Activated T-helper 17 cell treated with anti-CD3 and anti-CD28 coated beads, Interleukin-2, amount 50 U/mL, for 72 hours (primary cell): Measurements from ENCODE around the gene ADARB1. TPM values are rescaled to one million over a fixed set of nuclear protein-coding genes. Genes with fewer than 3 reads are reported as not detected.

Experiments
- ATAC-seq: fragments of 150-1000 bp; cut with Tn5 transposase; replicated peaks from 2 replicates; pipeline ENCODE4 v1.10.0; 2021; ENCODE audit warnings: mild to moderate bottlenecking, moderate library complexity
- H3K27ac Mint-ChIP-seq: one replicate; pipeline ENCODE4 v1.8.0; 2022; ENCODE audit warnings: mixed read lengths
- H3K27me3 Mint-ChIP-seq: one replicate; pipeline ENCODE4 v1.8.0; 2022; ENCODE audit warnings: mixed read lengths
- H3K36me3 Mint-ChIP-seq: one replicate; pipeline ENCODE4 v1.8.0; 2022; ENCODE audit warnings: low read depth, mild to moderate bottlenecking, mixed read lengths
- H3K4me1 Mint-ChIP-seq: one replicate; pipeline ENCODE4 v1.8.0; 2022; ENCODE audit warnings: mixed read lengths
- H3K4me3 Mint-ChIP-seq: one replicate; pipeline ENCODE4 v1.8.0; 2022; ENCODE audit warnings: mild to moderate bottlenecking, mixed read lengths
- H3K9me3 Mint-ChIP-seq: one replicate; pipeline ENCODE4 v1.8.0; 2022; ENCODE audit warnings: mixed read lengths
- total RNA-seq, 2 donors: library from RNA; stranded (reverse); gene quantifications; one replicate each; pipeline ENCODE4 v1.2.3, GENCODE V29; 2022

The ADARB1 gene
- total RNA-seq, 2 donors from 2014 or later = 22.7 to 32.0 TPM

DNA sequence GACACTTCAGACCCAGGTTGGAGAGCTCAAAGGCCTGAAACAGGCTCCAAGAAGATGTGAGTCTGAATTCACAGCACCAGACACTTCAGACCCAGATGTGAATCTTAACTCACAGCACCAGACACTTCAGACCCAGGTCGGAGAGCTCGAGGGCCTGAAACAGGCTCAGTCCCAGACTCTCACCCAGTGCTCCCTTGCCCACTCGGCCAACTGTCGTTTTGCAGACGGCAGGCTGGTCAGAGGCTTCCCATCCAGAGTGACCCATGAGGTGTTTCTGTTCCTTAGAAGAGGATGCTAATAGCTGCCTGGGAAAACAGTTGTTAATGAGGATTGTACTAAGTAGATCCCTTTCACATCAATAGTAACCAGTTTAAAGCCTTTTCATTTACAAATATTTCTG lies 88.4 kb downstream of the ADARB1 start:
- Mint-ChIP-seq H3K27ac (peak overlapping the region; percentile 25), H3K36me3 (no peaks in the 10 kb centered on the region), H3K27me3 (no peaks in the 10 kb centered on the region), H3K4me1 (peaks cover 7% of the 10 kb centered on the region), H3K4me3 (no peak overlapping the region), H3K9me3 (no peaks in the 10 kb centered on the region)
- ATAC-seq = no peak

GRCh38 chr21:45163413-45164123 lies 89.2 kb downstream of the ADARB1 start:
- Mint-ChIP-seq H3K27ac (no peak overlapping the region), H3K9me3 (no peaks in the 10 kb centered on the region), H3K36me3 (no peaks in the 10 kb centered on the region), H3K4me3 (no peak overlapping the region), H3K27me3 (no peaks in the 10 kb centered on the region), H3K4me1 (peaks cover 9% of the 10 kb centered on the region)
- ATAC-seq = no peak

DNA sequence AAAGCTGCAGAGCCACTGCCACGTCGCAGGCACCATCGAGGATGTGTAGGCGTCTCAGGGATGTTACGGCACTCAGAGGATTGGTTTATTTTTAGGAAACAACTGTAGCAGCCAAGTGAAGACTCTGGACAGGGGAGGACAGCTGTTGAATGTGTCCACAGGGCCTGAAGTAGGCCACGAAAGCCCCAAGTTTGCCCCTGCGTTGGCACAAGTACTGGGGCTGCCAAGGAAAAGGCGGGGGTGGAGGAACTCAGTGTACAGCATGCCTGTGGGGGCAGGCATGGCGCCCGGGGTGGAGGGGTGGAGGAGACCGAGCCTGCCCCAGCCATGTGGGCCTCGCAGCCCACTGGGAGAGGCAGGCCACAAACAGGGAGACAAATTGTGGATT lies 89.7 kb downstream of the ADARB1 start:
- no peak overlapping the region for H3K27ac Mint-ChIP-seq
- peaks cover 9% of the 10 kb centered on the region for H3K4me1 Mint-ChIP-seq
- H3K27me3 Mint-ChIP-seq = no peaks in the 10 kb centered on the region
- no peaks in the 10 kb centered on the region for H3K36me3 Mint-ChIP-seq
- no peak overlapping the region for H3K4me3 Mint-ChIP-seq
- H3K9me3 Mint-ChIP-seq = no peaks in the 10 kb centered on the region
- ATAC-seq = no peak

GRCh38 chr21:45164838-45165237 lies 90.5 kb downstream of the ADARB1 start:
- H3K4me3 Mint-ChIP-seq = no peak overlapping the region
- H3K27ac Mint-ChIP-seq = no peak overlapping the region
- ATAC-seq = no peak
- H3K27me3 Mint-ChIP-seq = no peaks in the 10 kb centered on the region
- peaks cover 16% of the 10 kb centered on the region for H3K4me1 Mint-ChIP-seq
- no peaks in the 10 kb centered on the region for H3K9me3 Mint-ChIP-seq
- H3K36me3 Mint-ChIP-seq = no peaks in the 10 kb centered on the region

DNA sequence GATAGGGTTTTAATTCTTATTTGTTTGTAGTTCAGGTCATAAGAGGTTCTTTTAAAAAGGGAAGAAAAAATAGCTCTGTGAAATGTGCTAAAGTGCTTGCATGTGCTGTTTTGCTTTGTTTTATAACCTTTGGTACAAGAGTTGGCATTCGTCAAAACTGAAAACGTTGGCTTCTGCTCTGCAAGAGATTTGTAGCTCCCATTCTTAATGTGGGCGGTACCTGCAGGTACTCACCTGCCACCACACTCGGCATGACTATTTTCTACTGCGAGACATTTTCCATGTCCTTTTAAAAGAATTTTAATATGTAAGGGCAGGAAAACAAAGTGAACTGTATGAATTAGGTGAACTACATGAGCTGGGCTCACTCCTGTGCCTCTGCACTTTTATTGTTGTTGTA lies 92.6 kb downstream of the ADARB1 start:
- Mint-ChIP-seq H3K4me1 (peaks cover 27% of the 10 kb centered on the region), H3K9me3 (no peaks in the 10 kb centered on the region), H3K27ac (no peak overlapping the region), H3K4me3 (no peak overlapping the region), H3K27me3 (no peaks in the 10 kb centered on the region), H3K36me3 (peaks cover 10% of the 10 kb centered on the region)
- no peak for ATAC-seq

GRCh38 chr21:45167796-45168222 lies 93.4 kb downstream of the ADARB1 start:
- H3K36me3 Mint-ChIP-seq = peaks cover 19% of the 10 kb centered on the region
- H3K4me1 Mint-ChIP-seq = peaks cover 21% of the 10 kb centered on the region
- no peak overlapping the region for H3K4me3 Mint-ChIP-seq
- H3K9me3 Mint-ChIP-seq = no peaks in the 10 kb centered on the region
- H3K27ac Mint-ChIP-seq = no peak overlapping the region
- ATAC-seq = no peak
- H3K27me3 Mint-ChIP-seq = no peaks in the 10 kb centered on the region

GRCh38 chr21:45168522-45168921 lies 94.1 kb downstream of the ADARB1 start:
- H3K36me3 Mint-ChIP-seq = peaks cover 22% of the 10 kb centered on the region
- H3K9me3 Mint-ChIP-seq = no peaks in the 10 kb centered on the region
- ATAC-seq = no peak
- H3K4me3 Mint-ChIP-seq = no peak overlapping the region
- H3K27me3 Mint-ChIP-seq = no peaks in the 10 kb centered on the region
- peaks cover 21% of the 10 kb centered on the region for H3K4me1 Mint-ChIP-seq
- H3K27ac Mint-ChIP-seq = no peak overlapping the region

DNA sequence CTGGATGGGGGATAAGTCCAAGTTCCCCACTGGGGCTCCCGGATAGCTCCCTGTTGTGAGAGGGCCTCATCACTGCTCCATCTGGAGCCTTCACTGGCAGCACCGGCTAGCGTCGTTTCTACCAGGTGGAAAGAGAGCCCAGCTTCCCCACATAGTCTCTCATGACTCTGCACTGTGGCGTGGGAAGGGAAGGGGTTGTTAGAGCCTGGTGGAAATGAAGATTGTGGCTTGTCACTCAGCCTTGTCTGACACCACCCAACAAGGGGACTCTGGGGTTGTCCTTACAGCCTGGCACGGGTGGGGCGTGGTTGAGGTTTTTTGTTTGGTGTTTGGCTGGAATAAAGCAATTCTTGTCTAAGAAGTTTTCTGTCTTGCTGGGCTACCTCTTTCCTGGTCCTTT lies 94.6 kb downstream of the ADARB1 start:
- no peak for ATAC-seq
- no peak overlapping the region for H3K4me3 Mint-ChIP-seq
- H3K4me1 Mint-ChIP-seq = peaks cover 21% of the 10 kb centered on the region
- H3K27me3 Mint-ChIP-seq = no peaks in the 10 kb centered on the region
- H3K27ac Mint-ChIP-seq = no peak overlapping the region
- peaks cover 22% of the 10 kb centered on the region for H3K36me3 Mint-ChIP-seq
- no peaks in the 10 kb centered on the region for H3K9me3 Mint-ChIP-seq

DNA sequence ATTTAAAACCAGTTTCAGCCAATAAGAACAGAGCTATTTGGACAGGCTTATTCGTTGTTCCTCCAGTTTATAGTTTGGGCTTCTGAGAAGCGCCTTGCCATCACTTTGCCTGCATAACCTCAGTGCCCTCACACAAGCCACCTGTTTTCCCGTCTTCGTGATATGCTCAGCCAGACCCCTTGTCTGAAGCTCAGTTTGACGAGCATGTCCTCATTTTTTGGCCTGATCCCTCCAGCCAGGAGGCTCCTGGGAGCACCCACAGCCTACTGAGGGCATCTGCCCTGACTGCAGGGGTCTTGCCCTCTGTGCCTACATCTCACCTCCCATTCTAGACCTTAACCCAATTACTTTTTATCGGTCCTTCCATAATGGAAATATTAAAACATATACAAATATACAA lies 95.3 kb downstream of the ADARB1 start:
- Mint-ChIP-seq H3K4me3 (no peak overlapping the region), H3K9me3 (no peaks in the 10 kb centered on the region), H3K27me3 (no peaks in the 10 kb centered on the region)

GRCh38 chr21:45170987-45171386 lies 96.6 kb downstream of the ADARB1 start:
- ATAC-seq = no peak

More for the DNA sequence above, 95.3 kb downstream of the ADARB1 start:
- Mint-ChIP-seq H3K4me1 (peaks cover 21% of the 10 kb centered on the region), H3K27ac (no peak overlapping the region), H3K36me3 (peaks cover 22% of the 10 kb centered on the region)
- no peak for ATAC-seq

GRCh38 chr21:45172420-45172819 lies 98.0 kb downstream of the ADARB1 start:
- H3K36me3 Mint-ChIP-seq = peaks cover 38% of the 10 kb centered on the region
- no peak overlapping the region for H3K27ac Mint-ChIP-seq
- ATAC-seq = no peak
- H3K4me1 Mint-ChIP-seq = peaks cover 21% of the 10 kb centered on the region
- H3K4me3 Mint-ChIP-seq = no peak overlapping the region
- H3K27me3 Mint-ChIP-seq = no peaks in the 10 kb centered on the region
- no peaks in the 10 kb centered on the region for H3K9me3 Mint-ChIP-seq

More at GRCh38 chr21:45170987-45171386, 96.6 kb downstream of the ADARB1 start:
- Mint-ChIP-seq H3K9me3 (no peaks in the 10 kb centered on the region), H3K4me1 (peaks cover 21% of the 10 kb centered on the region), H3K27me3 (no peaks in the 10 kb centered on the region), H3K27ac (peak overlapping the region; percentile 39), H3K4me3 (no peak overlapping the region), H3K36me3 (peaks cover 24% of the 10 kb centered on the region)

- H3K27ac Mint-ChIP-seq = no peak overlapping the region
Measured at GRCh38 chr21:45175326-45176095, 101.1 kb downstream of the ADARB1 start.

DNA sequence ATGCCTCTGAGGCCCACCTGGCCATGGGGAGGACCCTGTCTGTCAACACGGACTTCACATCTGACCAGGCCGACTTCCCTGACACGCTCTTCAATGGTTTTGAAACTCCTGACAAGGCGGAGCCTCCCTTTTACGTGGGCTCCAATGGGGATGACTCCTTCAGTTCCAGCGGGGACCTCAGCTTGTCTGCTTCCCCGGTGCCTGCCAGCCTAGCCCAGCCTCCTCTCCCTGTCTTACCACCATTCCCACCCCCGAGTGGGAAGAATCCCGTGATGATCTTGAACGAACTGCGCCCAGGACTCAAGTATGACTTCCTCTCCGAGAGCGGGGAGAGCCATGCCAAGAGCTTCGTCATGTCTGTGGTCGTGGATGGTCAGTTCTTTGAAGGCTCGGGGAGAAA lies 101.8 kb downstream of the ADARB1 start:
- H3K27ac Mint-ChIP-seq = no peak overlapping the region
- peaks cover 7% of the 10 kb centered on the region for H3K4me1 Mint-ChIP-seq
- H3K27me3 Mint-ChIP-seq = no peaks in the 10 kb centered on the region
- H3K9me3 Mint-ChIP-seq = no peaks in the 10 kb centered on the region
- no peak for ATAC-seq
- no peak overlapping the region for H3K4me3 Mint-ChIP-seq
- peaks cover 54% of the 10 kb centered on the region for H3K36me3 Mint-ChIP-seq

More at GRCh38 chr21:45175326-45176095, 101.1 kb downstream of the ADARB1 start:
- no peak for ATAC-seq
- peaks cover 9% of the 10 kb centered on the region for H3K4me1 Mint-ChIP-seq
- no peaks in the 10 kb centered on the region for H3K27me3 Mint-ChIP-seq
- peaks cover 54% of the 10 kb centered on the region for H3K36me3 Mint-ChIP-seq
- no peak overlapping the region for H3K4me3 Mint-ChIP-seq
- no peaks in the 10 kb centered on the region for H3K9me3 Mint-ChIP-seq

- Mint-ChIP-seq H3K9me3 (no peaks in the 10 kb centered on the region), H3K4me1 (no peaks in the 10 kb centered on the region), H3K4me3 (no peak overlapping the region), H3K36me3 (peaks cover 46% of the 10 kb centered on the region), H3K27me3 (no peaks in the 10 kb centered on the region), H3K27ac (no peak overlapping the region)
- ATAC-seq = no peak
Measured at GRCh38 chr21:45177039-45177438, 102.7 kb downstream of the ADARB1 start.

DNA sequence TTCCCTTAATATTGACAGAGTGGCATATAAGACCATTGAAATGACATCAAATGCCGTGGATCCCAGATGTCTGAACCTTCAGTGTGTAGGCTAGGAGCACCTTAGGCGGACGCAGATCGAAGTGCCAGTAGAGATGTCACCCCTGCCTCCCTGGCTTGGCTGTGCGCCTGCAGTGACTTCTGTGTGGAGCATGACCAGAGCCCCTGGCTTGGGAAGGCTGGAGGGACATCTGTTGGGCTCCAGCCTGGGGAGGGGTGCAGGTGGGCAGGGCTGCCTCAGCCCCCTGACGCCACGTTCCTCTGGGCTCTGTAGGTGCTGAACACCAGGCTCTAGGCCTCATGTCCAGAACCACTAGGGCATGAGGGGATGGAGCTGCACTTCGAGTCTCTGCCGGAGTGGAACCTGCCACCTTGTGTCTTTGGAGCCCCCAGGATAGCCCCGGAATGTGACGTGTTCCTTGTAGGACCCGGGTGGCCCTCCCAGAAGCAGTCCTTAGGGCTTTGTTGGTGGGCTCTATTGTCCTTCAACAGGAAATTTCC lies 103.8 kb downstream of the ADARB1 start:
- no peaks in the 10 kb centered on the region for H3K27me3 Mint-ChIP-seq
- no peak for ATAC-seq
- no peaks in the 10 kb centered on the region for H3K4me1 Mint-ChIP-seq
- H3K4me3 Mint-ChIP-seq = no peak overlapping the region
- H3K36me3 Mint-ChIP-seq = peaks cover 46% of the 10 kb centered on the region
- H3K27ac Mint-ChIP-seq = peak overlapping the region; percentile 17
- no peaks in the 10 kb centered on the region for H3K9me3 Mint-ChIP-seq
